Activated CD4-positive, alpha-beta T cell treated with anti-CD3 and anti-CD28 coated beads for 24 hours (primary cell): ENCODE results near the gene NDUFA3.

Experiments
- DNase-seq, 2 donors: peaks; one replicate each; pipeline ENCODE4 v3.0.0-alpha.2; 2020; ENCODE audit warnings: low read depth in 2 of 2

Gene NDUFA3

DNA sequence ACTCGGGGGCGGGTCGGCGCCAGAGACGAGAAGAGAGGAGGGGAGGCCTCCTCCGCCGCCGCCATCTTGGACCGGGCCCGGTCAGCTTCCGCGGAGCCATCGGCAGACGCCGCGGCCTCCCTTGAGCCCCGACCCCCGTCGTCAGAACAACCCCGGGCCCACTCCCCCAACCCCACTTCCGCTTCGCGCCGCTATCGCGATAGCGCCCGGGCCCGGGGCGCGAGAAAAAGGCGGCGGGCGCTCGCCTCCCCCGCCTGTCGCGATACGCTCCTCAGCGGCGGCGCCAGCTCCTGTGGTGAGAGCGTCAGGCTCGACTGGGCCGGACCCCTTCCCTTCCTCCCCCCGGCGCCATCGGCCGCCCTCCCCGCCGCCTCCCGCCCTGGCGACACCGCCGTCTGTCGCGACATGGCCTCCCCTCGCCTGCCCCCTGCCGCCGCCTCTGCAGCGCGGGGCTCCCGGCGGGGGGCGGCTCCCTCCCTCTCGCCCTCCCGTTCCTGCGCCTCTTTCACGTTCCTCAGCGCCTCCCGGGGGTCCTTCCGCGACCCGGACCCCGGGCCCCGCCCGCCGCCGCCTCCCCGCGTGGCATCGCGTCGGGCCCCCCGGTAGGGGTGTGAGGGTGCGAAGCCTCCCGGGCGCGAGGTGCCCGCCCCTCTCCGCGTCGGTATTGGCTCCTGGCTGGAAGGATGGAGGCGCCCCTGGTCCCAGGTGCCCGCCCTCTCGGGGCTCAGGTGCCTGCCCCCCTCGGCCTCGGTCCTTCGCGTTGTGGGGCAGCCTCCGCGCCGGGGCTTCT is 35.2 kb downstream of the NDUFA3 start, which contains the start of gene CNOT3:
TSS of gene CNOT3 (plus strand) at position 64 of the 790 bp plus-strand sequence. CDS start 5,217 bp downstream, outside the sequence.
- DNase-seq: no peak

DNA sequence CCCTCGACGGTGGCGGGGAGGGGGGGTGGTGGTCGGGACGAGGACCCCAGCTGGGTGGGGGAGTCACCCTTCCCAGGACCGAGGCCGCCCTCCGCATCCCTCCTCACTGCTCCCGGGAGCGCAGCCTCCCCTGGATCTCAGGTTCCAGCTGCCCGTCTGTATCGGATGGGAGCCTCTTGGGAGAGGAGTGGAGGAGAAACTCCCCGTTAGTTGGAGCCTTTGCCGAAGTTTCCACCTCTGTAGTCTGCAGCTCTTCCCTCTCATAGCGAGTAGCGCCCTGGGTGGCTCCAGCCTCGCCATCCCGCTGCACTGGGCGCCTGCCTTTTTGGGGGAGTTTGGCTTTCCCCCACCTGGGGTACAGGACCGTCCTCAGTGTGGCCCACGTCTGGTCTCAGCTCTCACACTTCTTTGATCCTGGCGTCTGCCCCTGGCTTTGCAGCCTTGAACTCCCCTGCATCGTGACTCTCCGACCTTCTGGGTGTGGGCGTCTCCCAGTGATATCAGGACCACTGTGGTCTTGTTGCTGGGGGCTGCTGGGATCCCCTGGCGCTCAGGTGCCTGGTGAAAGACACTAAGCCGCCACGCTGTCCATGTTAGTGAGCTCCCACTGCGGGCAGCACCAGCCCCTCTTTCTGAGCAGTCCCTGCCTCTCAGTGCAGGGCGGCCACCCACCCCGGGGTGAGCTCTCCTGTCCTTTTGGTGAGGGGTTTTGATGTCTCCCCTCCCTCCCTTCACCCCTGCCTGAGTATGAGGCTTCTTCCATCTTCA is 36.0 kb downstream of the NDUFA3 start:
- no peak for DNase-seq

DNA sequence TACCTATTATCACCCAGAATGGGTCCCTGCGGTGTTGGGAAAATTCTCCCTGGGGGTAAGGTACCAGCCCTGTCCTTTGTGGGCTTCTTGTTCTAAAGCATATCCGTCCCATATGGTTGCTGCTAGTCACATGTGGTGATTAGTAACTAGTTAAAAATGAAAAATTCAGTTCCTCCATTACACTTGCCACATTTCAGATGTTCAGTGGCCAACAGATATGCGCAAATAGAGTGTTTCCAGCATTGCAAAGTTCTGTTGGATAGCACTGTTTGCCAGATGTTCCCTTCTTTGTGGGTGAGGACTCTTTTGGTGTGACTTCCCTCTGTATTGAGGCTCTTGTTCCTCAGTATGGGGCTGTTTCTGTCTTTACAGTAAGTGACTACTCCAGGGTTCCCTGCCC is 38.7 kb downstream of the NDUFA3 start:
- DNase-seq: no peak

DNA sequence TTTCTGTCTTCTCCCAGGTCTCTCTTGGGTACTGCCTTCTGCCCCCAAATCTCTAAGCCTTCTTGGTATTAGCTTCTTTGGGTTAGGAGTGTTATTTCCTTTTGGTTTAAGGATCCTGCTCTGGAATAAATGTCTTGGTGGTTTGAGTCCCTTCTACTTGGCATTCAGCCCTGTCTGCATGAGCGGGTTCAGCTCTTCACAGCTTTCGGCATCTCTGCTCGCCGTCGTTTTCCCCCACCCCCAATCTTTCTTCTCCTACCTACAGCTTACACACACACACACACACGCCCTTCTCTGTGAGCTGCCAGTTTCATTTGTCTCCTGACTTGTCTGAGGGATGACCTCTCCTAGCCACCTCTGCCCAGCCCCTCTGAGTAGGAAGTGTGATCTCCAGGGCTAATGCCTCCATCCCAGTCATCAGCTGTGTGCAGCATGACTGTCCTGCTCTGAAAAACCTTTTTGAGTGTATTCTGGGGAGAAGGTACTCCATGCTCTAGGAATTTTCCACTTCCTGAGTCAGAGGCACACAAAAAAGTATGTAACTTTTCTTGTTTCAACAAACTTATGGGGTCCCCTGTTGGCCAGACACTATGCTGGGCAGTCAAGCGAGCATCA is 39.6 kb downstream of the NDUFA3 start:
- DNase-seq: no peak

DNA sequence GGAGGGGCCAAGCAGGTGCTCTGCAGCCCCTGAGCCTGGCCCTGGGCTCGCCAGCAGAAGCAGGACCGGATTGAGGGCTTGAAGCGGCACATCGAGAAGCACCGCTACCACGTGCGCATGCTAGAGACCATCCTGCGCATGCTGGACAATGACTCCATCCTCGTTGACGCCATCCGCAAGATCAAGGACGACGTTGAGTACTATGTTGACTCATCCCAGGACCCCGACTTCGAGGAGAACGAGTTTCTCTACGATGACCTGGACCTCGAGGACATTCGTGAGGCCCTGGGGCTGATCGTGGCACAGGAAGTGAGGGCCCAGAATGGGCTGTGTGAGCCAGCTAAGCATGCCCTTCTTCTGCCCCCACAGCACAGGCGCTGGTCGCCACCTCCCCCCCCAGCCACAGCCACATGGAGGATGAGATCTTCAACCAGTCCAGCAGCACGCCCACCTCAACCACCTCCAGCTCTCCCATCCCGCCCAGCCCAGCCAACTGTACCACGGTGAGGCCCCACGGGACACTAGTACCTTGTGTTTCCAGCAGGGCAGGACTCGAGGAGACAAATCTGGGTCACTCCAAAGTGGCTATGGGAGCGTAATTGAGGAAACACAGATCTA is 43.0 kb downstream of the NDUFA3 start:
- no peak for DNase-seq

DNA sequence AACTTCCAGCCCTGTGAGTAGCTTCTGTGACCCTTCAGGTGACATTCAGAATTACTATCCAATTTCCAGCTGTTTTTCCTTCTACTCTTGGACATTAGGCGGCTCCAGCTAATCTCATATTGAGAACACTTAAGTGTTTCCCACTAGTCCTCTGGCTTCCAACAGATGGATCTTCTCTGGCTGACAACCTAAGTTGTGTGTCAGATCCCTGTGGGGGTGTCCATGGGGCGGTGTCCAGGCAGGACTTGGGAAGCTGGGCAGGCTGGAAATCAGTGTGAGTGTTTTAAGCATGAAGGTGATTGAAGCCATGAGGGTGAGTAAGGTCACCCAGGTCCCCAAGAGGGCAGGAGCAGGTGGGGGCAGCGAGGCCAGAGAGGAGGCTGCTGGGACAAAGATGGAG is 45.0 kb downstream of the NDUFA3 start:
- no peak for DNase-seq

DNA sequence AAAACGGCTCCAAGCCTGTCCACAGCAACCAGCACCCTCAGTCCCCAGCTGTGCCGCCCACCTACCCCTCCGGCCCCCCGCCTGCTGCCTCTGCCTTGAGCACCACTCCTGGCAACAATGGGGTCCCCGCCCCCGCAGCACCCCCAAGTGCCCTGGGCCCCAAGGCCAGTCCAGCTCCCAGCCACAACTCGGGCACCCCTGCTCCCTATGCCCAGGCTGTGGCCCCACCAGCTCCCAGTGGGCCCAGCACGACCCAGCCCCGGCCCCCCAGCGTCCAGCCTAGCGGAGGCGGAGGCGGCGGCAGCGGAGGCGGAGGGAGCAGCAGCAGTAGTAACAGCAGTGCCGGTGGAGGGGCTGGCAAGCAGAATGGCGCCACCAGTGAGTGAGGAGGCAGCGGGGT is 45.5 kb downstream of the NDUFA3 start:
- DNase-seq: no peak

DNA sequence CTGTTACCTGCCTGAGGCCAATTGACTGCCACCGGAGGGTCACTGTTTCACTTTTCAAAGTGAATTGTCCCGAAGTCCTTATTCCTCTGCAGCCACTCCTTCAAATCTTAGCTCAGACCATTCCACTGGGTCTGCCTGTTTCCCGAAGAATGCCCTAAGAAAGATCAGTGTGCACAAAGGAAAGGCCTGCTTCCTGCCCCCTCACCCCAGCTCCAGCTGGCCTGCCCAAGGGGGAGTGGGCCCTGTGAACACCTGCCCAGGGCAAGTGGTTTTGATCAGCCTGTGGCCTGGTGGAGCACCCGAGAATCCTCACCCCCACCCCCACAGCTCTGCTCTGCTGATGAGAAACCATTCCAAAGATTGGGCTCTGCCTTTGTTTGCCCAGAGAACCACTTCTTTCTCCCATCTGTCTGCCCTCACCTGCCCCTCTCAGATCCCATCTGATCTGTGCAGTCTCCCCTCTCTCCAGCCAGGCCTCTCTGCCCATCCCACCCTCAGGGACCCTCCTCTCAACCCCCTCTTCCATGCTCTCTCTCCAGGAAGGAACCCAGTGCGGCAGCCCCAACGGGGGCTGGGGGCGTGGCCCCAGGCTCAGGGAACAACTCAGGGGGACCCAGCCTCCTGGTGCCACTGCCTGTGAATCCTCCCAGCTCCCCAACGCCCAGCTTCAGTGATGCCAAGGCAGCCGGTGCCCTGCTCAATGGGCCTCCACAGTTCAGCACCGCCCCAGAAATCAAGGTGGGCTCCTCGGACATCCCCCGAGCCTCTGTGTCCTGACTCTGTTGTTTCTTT is 46.6 kb downstream of the NDUFA3 start:
- DNase-seq: no peak

DNA sequence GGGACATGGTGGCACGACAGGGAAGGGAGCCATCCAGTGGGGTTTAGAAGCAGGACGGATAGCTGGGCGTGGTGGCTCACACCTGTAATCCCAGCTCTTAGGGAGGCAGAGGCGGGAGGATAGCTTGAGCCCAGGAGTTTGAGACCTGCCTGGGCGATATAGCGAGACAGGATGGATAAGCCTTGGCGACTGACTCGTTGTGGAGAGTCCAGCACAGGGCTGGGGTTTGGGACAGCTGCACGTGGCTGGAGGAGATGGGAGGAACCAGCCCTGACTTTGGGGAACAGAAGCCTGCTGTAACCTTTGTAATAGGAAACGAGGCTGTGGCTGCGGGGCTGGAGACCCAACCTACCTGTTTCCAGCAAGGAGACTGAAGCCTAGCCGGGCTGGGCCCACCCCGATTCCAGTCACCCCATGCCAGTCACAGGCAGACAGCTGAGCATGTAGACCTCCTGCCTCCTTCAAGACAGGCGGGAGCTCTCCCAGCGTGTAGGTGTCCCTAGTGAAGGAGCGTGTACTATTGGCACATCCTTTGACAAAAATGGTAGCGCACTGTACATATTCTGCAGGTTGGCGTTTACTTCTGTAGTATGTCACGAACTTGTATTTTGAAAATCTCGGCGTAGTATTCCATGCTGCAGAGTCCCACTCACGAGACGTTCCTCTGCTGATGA is 48.8 kb downstream of the NDUFA3 start:
- DNase-seq: no peak

DNA sequence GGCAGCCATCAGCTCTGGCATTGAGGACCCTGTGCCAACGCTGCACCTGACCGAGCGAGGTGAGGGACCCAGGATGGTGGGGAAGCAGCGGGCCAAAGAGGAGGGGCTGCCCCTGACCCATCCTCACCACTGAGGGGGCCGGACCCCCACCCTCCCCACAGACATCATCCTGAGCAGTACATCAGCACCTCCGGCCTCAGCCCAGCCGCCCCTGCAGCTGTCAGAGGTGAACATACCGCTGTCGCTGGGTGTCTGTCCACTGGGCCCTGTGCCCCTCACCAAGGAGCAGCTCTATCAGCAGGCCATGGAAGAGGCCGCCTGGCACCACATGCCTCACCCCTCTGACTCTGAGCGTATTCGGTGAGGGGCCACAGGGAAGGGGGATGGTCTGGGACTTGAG is 49.6 kb downstream of the NDUFA3 start:
- DNase-seq: no peak

DNA sequence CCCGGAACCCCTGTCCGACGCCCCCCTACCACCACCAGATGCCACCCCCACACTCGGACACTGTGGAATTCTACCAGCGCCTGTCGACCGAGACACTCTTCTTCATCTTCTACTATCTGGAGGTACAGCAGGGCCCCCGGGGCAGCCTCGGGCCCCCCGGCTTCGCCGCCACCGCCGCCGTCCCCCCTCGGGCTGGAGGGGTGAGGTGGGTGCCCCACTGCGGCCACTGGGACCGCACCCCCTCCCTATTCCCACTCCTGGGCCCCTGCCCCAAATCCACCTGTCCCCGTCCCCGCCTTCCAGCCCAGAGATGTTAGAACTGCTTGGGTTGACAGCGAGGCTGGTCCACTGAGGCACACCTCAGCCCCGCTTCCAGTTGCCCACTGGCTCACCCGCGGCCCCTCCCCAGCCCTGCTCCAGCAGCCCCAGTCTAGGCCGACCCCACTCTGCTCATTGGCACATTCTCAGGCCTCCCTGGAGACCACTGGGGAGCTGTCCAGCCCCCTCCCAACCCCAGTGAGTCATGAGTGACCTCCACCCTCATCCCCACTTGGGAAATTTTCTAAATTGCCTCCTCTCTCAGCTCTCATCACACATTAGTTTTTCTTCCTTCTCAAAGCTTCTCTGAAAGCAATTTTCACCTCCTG is 50.3 kb downstream of the NDUFA3 start:
- DNase-seq: no peak

DNA sequence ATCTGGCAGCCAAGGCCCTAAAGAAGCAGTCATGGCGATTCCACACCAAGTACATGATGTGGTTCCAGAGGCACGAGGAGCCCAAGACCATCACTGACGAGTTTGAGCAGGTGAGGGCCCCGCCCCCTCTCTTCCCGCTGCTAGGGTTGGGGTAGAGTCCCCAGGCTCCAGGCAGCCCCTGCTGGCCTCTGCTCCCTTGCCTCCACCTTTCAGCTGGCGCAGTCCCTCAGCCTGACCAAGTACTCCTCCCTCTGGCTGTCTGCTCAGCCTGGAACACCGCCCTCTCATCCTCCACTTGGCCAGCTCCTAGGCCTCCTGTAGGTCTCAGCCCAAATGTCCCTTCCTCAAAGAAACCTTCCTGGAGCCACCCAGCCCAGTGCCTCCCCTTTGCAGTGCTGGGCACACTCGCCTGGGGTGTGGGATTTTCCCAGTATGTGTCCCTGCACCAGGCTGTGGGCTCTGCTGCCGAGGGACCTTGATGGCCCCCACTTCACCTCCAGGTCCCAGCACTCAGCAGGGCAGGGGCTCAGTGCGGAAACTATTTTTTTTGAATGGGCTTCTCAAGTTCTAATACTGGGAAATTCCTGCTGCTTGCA is 51.2 kb downstream of the NDUFA3 start:
- no peak for DNase-seq

DNA sequence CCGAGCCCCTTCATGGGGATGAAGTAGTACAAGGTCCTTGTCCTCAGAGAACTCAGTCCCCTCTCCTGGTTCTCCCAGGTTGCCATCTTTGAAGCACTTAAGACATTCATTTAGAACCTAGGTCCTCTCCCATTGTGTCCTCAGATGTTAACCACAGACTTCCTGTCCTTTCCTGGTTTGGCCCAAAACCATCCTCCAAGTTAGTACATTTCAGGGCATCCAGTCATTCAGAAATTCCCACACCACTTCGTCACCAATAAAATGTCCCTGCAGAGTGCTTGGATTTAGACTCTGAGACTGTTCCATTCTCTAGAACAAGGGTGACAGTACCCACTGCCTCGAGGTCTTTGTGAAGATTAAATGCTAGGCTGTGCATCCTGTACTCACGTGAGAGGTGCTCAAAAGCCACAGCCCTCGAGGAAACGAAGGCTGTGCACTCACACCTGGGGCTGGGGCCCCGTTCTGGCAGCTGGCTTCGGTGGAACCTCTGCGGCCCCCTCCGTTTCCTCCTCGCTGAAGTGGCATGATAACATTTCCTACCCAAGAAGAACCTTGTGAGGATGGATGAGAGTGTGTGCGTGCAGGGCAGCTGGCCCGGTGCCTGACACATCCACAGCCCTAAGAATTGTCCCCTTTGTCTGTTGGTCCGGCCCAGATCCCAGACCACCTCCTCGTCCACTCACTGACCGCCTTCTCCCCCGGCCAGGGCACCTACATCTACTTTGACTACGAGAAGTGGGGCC is 52.1 kb downstream of the NDUFA3 start:
- no peak for DNase-seq

DNA sequence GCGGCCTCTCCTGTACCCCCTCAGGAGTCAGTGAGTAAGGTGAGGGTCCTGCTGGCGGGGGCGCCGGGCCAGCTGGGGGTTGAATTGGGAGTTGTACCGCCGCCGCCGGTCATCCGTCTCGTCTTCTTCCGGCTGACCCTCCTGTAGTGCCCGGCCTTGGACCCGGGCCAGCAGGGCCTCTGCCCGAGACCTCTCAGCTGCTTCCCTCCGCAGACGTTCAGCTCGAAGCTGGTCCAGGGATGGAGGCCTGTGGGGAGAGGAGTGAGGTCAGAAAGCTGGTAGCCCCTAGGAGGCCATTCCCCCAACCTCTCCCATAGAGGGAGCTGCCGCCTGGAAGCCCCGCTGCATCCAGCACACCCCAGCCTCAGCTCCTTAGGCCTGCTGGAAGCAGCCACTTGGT is 53.0 kb downstream of the NDUFA3 start:
- no peak for DNase-seq

DNA sequence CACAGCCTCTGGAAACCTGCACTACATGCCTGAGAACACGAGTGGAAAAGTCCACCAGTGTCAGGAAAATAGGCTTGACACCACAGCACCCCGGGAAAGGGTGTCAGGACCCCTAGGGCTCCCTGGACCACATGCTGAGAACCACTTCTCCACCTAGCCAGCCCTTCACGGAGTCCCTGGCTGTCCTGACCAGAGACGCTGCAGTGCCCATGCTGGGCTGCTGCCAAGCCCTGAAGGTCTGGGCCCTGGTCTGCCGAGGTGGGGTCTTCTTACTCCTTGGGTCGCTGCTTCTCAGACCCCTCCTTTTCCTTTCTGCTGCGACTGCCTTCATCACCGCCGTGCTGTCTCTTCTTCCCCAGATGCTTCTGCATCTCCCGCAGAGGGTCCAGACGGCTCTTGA is 53.8 kb downstream of the NDUFA3 start:
- DNase-seq: no peak

DNA sequence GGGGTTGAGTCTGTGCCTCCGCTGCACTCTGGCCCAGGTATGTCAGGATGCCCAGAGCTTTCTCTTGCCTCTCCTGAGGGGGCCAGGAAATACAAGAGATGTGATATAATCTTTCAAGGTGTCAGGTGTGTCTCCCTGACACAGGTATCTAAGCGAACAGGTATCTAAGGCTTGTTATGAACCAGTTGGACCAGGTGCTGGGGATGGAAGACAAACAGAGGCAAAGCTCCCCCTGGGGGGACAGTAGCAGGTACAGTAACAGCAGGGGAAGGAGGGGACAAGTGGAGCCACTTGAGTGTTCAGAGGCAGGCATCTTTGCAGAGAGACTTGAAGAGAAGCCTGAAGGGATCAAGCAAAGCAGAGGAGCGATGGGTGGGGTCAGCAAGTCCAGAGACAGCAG is 54.3 kb downstream of the NDUFA3 start:
- no peak for DNase-seq
